Measurements from ENCODE around the gene RMRP. TPM values are rescaled to one million over a fixed set of nuclear protein-coding genes. Genes with fewer than 3 reads are reported as not detected.

The RMRP gene
- polyA plus RNA-seq, 3 donors = 1.9 TPM; not detected in 2

Other genes with a start within 250 kb of the RMRP start
- 10 to 100 TPM; 16.1 to 20.9 (median 19.4) TPM for gene RUSC2, start 167.9 kb downstream of the RMRP start, polyA plus RNA-seq (ENCODE audit: insufficient read length in 3 of 3)
- 10 to 100 TPM; 36.0 to 42.5 (median 38.5) TPM for gene TESK1, start 52.8 kb downstream of the RMRP start, polyA plus RNA-seq (ENCODE audit: insufficient read length in 3 of 3)
- 1 to 10 TPM; 2.4 to 3.9 (median 2.7) TPM for gene CD72, start 39.6 kb downstream of the RMRP start, polyA plus RNA-seq (ENCODE audit: insufficient read length in 3 of 3)
- gene SIT1, start 7.1 kb downstream of the RMRP start, polyA plus RNA-seq (ENCODE audit: insufficient read length in 3 of 3) = under 1 TPM; 0.27 to 0.48 (median 0.28) TPM
- 10 to 100 TPM; 14.2 to 22.3 (median 18.6) TPM for gene CCDC107, start 273 bp upstream of the RMRP start, polyA plus RNA-seq (ENCODE audit: insufficient read length in 3 of 3)
- gene ARHGEF39, start 7.2 kb upstream of the RMRP start, polyA plus RNA-seq (ENCODE audit: insufficient read length in 3 of 3) = 10 to 100 TPM in 1 of 3 donors, 1 to 10 TPM in 2; 9.3 to 11.5 (median 10.0) TPM
- 1 to 10 TPM in 1 of 3 donors, under 1 TPM in 2; 0.85 to 1.1 (median 0.93) TPM for gene CA9, start 15.9 kb upstream of the RMRP start, polyA plus RNA-seq (ENCODE audit: insufficient read length in 3 of 3)
- gene TPM2, start 31.9 kb upstream of the RMRP start, polyA plus RNA-seq (ENCODE audit: insufficient read length in 3 of 3) = 100 to 1,000 TPM; 149 to 194 (median 156) TPM
- gene TLN1, start 74.2 kb upstream of the RMRP start, polyA plus RNA-seq (ENCODE audit: insufficient read length in 3 of 3) = 100 to 1,000 TPM; 150 to 192 (median 174) TPM
- 10 to 100 TPM; 37.4 to 40.2 (median 39.3) TPM for gene CREB3, start 74.6 kb upstream of the RMRP start, polyA plus RNA-seq (ENCODE audit: insufficient read length in 3 of 3)
- gene GBA2, start 91.2 kb upstream of the RMRP start, polyA plus RNA-seq (ENCODE audit: insufficient read length in 3 of 3) = 100 to 1,000 TPM in 2 of 3 donors, 10 to 100 TPM in 1; 96.9 to 126 (median 107) TPM
- gene RGP1, start 91.3 kb upstream of the RMRP start, polyA plus RNA-seq (ENCODE audit: insufficient read length in 3 of 3) = 10 to 100 TPM; 28.8 to 30.3 (median 29.0) TPM
- 1 to 10 TPM in 1 of 3 donors, not detected in 2; 1.1 TPM for gene MSMP, start 96.3 kb upstream of the RMRP start, polyA plus RNA-seq (ENCODE audit: insufficient read length in 3 of 3)
- gene NPR2, start 133.6 kb upstream of the RMRP start, polyA plus RNA-seq (ENCODE audit: insufficient read length in 3 of 3) = 10 to 100 TPM; 32.0 to 38.0 (median 33.7) TPM
- gene SPAG8, start 154.2 kb upstream of the RMRP start, polyA plus RNA-seq (ENCODE audit: insufficient read length in 3 of 3) = 1 to 10 TPM; 4.8 to 8.6 (median 6.5) TPM
- gene HINT2, start 157.0 kb upstream of the RMRP start, polyA plus RNA-seq (ENCODE audit: insufficient read length in 3 of 3) = 10 to 100 TPM; 50.5 to 60.3 (median 58.2) TPM
- gene FAM221B, start 170.7 kb upstream of the RMRP start, polyA plus RNA-seq (ENCODE audit: insufficient read length in 3 of 3) = under 1 TPM in 2 of 3 donors, not detected in 1; 0.10 to 0.26 TPM
- gene TMEM8B, start 171.2 kb upstream of the RMRP start, polyA plus RNA-seq (ENCODE audit: insufficient read length in 3 of 3) = 10 to 100 TPM; 24.4 to 36.4 (median 28.9) TPM
- under 1 TPM in 1 of 3 donors, not detected in 2; 0.11 TPM for gene OR13J1, start 212.4 kb upstream of the RMRP start, polyA plus RNA-seq (ENCODE audit: insufficient read length in 3 of 3)
- under 1 TPM in 2 of 3 donors, not detected in 1; 0.47 to 0.60 TPM for gene HRCT1, start 248.2 kb upstream of the RMRP start, polyA plus RNA-seq (ENCODE audit: insufficient read length in 3 of 3)

All from renal cortex interstitium (tissue), 3 donors.